ENCODE results near the gene FKBP2.
A peak's percentile ranks its signal among the peaks of the same experiment; 100 is the strongest.

FKBP2 gene

DNA sequence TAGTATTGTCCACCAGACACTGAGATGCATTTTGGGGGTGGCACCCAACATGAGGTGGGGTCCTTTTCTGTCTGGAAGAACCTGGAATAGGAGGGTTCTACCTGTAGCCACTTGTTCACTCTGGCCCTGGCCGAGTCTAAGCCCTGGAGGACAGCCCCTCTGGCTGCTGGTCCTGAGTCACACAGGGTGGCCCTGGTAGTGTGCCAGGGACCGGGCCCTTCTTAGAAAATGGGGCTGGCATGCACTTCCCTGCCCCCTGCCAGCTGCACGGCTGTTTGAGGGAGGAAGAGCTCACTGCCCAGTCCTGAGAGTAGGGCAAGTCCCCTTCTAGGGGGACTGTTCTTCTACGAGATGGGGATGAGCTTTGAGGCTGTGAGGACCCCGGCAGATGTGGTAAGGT, 12.6 kb downstream of the FKBP2 start:
- TF ChIP-seq GATA2 (IDR thresholded peaks at IDR 0.05; ENCODE audit: low read depth, low read length) = no peak
- no peak for TF ChIP-seq GATA3 (IDR thresholded peaks at IDR 0.05; ENCODE audit: low read depth, low read length)

DNA sequence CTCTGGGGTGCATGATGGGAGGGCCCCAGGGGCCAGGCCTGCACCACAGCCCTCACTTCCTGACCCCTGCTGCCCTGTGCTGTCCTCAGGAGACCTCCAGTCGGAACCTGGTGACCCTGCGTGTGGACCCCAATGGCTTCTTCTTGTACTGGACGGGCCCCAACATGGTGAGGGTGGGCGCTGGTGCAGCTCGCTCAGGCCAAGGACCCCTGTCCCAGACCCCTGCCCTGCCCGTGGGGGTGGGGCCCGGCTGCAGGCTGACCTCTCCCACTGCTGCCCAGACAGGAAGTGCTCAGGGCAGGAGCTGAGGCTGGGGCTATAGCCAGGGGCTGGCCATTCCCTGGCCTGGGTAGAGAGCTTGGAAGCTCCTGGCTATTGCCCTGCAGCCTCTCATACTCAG, 13.4 kb downstream of the FKBP2 start:
- TF ChIP-seq GATA3 (IDR thresholded peaks at IDR 0.05; ENCODE audit: low read depth, low read length) (no peak), GATA2 (IDR thresholded peaks at IDR 0.05; ENCODE audit: low read depth, low read length) (no peak)

DNA sequence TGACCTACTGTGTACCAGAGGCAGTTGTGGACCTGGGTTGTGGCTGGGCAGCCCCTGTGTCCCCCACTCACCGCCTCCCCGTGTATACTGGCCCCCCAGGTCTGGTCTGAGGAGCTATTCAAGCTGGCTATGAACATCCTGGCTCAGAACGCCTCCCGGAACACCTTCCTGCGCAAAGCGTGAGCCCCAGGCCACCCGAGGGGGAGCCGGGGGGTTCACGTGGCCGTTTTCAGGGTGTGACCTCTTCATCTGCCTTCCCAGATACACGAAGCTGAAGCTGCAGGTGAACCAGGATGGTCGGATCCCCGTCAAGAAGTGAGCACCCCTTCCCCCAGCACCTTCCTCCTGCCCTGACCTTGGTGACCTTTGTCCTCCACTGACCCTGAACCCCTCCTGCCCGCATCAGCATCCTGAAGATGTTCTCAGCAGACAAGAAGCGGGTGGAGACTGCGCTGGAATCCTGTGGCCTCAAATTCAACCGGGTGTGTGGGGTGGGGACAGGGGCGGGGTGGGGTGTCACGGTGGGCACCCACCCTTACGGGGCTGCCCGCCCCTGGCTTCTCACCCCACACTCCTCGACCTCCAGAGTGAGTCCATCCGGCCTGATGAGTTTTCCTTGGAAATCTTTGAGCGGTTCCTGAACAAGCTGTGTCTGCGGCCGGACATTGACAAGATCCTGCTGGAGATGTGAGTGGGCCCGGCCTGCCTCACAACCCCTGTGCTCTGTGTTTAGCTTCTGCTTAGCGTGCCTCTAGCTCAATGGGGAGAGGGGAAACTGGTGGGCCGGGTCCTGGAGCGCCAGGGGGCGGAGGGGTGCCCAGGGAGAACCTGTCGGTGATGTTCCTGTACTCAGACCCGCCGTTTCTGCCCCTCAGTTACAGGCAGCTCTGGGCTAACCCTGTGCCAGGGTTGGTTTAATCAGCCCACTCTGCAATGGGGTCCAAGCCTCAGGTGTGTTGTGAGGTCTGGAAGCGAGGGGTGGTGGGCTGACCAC, 14.5 kb downstream of the FKBP2 start:
- no peak for TF ChIP-seq GATA2 (IDR thresholded peaks at IDR 0.05; ENCODE audit: low read depth, low read length)
- TF ChIP-seq GATA3 (IDR thresholded peaks at IDR 0.05; ENCODE audit: low read depth, low read length) = no peak

DNA sequence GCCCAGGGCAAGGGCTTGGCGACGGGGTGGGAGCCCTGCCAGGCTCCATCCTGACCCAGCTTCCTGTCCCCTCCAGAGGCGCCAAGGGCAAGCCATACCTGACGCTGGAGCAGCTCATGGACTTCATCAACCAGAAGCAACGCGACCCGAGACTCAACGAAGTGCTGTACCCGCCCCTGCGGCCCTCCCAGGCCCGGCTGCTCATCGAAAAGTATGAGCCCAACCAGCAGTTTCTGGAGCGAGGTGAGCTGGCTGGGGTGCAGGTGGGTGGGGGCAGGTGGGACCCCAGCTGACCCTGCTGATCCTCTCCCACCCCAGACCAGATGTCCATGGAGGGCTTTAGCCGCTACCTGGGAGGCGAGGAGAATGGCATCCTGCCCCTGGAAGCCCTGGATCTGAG, 15.4 kb downstream of the FKBP2 start:
- TF ChIP-seq GATA2 (IDR thresholded peaks at IDR 0.05; ENCODE audit: low read depth, low read length) = no peak
- TF ChIP-seq GATA3 (IDR thresholded peaks at IDR 0.05; ENCODE audit: low read depth, low read length) = no peak

DNA sequence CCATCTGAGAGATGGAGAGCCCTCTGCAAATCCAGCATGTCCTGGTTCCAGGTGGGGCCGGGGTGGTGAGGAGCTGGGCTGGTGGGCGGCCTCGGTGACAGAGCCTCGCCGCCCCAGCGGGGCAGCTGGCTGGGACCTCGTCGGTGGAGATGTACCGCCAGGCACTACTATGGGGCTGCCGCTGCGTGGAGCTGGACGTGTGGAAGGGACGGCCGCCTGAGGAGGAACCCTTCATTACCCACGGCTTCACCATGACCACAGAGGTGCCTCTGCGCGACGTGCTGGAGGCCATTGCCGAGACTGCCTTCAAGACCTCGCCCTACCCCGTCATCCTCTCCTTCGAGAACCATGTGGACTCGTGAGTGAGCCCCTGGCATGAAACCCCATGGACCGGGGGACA, 17.5 kb downstream of the FKBP2 start:
- TF ChIP-seq GATA2 (IDR thresholded peaks at IDR 0.05; ENCODE audit: low read depth, low read length) = no peak
- no peak for TF ChIP-seq GATA3 (IDR thresholded peaks at IDR 0.05; ENCODE audit: low read depth, low read length)

DNA sequence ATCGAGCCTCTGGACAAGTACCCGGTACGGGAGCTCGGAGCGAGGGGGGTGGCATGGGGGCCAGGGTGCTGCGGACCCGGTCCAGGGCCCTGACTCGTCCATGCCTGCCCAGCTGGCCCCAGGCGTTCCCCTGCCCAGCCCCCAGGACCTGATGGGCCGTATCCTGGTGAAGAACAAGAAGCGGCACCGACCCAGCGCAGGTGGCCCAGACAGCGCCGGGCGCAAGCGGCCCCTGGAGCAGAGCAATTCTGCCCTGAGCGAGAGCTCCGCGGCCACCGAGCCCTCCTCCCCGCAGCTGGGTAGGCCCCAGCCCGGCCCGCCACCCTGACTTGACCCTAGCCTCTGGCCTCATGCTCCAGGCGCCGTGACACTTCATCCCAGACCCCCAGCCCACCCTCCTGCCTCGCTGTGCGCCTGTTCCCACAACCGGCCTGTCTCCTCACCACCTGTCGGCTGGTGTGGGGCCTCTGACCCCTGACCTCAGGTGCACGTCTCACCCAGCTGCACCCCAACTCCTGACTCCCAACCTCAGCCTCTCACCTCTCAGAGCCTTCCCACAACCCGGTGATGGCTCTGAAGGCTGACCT, 18.1 kb downstream of the FKBP2 start:
- TF ChIP-seq GATA3 (IDR thresholded peaks at IDR 0.05; ENCODE audit: low read depth, low read length) (no peak), GATA2 (IDR thresholded peaks at IDR 0.05; ENCODE audit: low read depth, low read length) (no peak)

DNA sequence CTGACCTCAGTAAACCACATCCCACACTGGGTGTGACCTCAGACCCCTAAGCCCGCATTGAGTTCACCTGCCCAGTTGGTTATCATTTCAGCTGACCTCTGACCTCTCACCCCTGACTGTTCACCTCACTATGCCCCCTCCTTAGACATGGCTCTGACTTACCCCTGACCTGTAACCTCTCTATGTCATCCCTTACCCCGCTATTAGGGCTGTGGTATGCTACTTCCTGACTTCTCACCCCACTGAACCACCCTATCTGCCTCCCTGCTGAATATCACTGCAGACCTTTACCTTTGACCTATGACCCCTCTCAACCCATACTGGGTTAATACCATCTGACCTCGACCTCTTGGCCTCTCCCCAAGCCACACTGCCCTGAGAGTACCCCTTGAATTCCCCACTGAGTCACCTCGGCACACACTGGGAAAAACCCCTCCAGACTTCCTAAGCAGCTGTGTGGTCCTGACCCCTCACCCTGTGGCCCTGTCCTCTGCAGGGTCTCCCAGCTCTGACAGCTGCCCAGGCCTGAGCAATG, 18.7 kb downstream of the FKBP2 start:
- TF ChIP-seq GATA2 (IDR thresholded peaks at IDR 0.05; ENCODE audit: low read depth, low read length) (no peak), GATA3 (IDR thresholded peaks at IDR 0.05; ENCODE audit: low read depth, low read length) (no peak)

DNA sequence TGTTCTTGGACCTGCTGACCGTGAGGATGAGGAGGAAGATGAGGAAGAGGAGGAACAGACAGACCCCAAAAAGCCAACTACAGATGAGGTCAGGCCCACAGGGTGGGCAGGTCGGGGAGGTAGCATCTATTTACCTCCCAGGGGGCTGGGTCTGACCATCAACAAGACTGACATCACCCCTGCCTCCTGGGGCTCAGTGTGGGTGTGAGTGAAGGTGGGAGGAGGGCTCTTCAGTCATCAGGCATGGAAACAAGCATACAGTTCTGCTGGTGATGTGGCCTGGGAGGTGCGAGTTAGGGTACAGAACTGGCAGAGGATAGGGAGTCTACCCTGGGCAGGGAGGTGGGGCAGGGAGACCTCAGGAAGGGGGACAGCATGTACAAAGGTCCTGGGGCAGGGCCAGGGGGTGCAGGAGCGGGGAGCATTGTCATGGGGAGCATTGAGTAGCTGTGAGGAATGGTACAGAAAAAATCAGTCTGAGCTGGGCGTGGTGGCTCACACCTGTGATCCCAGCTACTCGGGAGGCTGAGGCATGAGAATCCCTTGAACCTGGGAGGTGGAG, 19.3 kb downstream of the FKBP2 start:
- TF ChIP-seq GATA3 (IDR thresholded peaks at IDR 0.05; ENCODE audit: low read depth, low read length) (no peak), GATA2 (IDR thresholded peaks at IDR 0.05; ENCODE audit: low read depth, low read length) (no peak)

DNA sequence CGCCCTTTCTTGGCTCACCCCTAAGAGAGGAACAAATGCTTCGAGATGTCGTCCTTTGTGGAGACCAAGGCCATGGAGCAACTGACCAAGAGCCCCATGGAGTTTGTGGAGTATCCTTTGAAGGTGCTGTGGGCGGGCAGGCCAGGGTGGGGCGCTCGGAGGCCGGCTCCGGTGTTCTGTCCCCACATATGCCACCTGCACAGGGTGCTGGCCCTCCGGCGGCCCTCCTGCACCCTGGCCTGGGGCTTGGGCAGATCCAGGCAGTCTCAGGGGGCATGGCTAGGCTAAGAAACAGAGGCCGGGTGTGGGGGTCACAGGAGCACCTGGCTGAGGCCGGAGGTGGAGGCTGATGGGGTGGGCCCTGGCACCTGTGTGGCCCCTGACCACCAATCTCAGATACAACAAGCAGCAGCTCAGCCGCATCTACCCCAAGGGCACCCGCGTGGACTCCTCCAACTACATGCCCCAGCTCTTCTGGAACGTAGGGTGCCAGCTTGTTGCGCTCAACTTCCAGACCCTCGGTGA, 20.7 kb downstream of the FKBP2 start:
- TF ChIP-seq GATA2 (IDR thresholded peaks at IDR 0.05; ENCODE audit: low read depth, low read length) (no peak), GATA3 (IDR thresholded peaks at IDR 0.05; ENCODE audit: low read depth, low read length) (no peak)

DNA sequence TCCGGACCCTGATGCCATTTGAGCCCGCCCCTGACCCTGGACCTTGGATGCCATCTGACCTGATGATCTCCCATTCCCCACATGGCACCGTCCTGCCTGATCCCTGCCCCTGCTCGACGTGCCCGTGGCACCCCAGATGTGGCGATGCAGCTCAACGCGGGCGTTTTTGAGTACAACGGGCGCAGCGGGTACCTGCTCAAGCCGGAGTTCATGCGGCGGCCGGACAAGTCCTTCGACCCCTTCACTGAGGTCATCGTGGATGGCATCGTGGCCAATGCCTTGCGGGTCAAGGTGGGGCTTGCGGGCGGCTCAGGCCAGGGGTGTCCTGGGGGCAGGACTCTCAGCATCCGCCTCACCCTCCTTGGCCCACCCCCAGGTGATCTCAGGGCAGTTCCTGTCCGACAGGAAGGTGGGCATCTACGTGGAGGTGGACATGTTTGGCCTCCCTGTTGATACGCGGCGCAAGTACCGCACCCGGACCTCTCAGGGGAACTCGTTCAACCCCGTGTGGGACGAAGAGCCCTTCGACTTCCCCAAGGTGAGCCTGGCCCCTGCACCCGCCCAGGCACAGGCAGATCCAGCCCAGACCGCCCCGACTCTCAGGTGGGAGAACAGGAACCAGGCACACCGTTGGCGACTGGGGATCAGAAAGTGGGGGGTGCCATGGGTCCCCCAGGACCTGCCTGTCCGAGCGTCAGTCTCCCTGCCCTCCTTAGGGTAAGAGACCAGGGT, 21.5 kb downstream of the FKBP2 start:
- TF ChIP-seq GATA2 (IDR thresholded peaks at IDR 0.05; ENCODE audit: low read depth, low read length) (no peak), GATA3 (IDR thresholded peaks at IDR 0.05; ENCODE audit: low read depth, low read length) (no peak)

DNA sequence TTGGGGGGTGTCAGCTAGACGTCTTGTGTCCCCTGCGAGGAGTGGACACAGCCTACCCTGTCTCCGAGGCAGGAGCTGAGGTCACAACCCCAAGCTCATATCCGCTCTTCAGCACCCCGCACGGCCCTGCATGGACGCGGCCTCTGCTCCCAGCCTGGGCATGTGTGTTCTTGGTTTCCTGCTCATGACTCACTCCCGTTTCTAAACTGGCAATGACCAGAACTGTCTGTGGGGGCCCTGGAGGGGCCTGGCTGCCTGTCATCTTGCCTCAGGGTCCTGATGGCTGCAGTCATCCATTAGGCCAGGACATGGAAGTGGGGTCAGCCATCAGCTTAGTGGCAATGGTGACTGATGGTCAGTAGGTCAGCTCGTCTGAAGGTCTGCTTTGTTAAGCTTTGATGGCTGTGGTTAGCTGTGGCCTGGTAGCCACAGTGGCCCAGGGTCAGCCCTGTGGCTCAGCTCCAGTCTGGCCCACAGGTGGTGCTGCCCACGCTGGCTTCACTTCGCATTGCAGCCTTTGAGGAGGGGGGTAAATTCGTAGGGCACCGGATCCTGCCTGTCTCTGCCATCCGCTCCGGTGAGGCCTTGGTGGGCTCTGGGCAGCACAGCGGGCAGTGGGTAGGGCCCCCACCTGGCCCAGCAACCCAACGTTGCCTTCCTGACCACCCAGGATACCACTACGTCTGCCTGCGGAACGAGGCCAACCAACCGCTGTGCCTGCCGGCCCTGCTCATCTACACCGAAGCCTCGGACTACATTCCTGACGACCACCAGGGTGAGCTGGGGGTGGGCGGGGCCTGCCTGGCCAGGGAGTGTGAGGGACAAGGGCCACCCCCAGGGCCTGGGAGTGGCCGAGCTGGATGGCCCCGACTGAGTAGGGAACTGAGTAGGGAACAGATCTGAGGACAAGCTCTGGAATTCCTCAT, 22.4 kb downstream of the FKBP2 start:
- TF ChIP-seq GATA3 (IDR thresholded peaks at IDR 0.05; ENCODE audit: low read depth, low read length) (no peak), GATA2 (IDR thresholded peaks at IDR 0.05; ENCODE audit: low read depth, low read length) (no peak)

DNA sequence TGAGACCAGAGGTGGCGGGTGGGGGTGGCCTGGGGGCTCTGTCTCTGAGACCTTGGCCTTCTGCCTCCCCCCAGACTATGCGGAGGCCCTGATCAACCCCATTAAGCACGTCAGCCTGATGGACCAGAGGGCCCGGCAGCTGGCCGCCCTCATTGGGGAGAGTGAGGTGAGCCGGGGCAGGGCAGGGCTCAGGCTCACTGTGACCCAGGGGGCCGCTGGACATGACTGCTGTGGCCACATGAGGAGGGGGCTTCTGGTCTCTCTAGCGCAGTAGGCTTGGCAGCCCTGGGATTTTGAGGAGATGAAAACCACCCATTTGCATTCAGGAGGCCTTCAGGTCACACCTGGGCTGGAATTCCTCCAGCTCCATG, 23.0 kb downstream of the FKBP2 start:
- TF ChIP-seq GATA3 (IDR thresholded peaks at IDR 0.05; ENCODE audit: low read depth, low read length) (no peak), GATA2 (IDR thresholded peaks at IDR 0.05; ENCODE audit: low read depth, low read length) (no peak)

DNA sequence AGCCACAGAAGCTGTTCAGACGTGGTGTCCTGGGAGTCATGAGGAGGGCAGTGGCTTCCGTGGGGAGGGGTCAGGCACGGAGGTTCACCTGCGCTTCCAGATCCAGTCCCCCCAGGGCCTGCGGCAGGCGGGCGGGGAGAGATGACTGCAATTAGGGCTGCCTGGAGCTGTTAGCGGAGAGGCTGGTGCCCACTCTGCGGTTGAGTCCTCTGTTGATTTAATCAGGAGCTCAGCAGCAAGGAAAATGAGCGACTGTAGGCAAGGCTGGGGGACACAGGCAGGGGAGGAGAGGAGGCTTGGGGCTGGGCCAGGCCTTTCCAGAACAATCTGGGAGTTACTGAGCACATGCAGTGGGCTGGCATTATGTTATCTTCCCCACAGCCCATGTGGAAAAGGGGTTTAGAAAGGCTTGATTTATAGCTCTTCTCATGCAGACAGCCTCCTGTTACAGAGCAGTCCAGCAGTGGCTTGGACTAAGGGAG, 23.5 kb downstream of the FKBP2 start:
- TF ChIP-seq GATA2 (IDR thresholded peaks at IDR 0.05; ENCODE audit: low read depth, low read length) (peak; percentile 93), GATA3 (IDR thresholded peaks at IDR 0.05; ENCODE audit: low read depth, low read length) (no peak)
